ENCODE measurements around the gene AHI1. TPM values are rescaled to one million over a fixed set of nuclear protein-coding genes. Genes with fewer than 3 reads are reported as not detected.

The AHI1 gene
- total RNA-seq, 3 donors from 2014 or later: 25.3 to 35.5 (median 32.8) TPM

DNA sequence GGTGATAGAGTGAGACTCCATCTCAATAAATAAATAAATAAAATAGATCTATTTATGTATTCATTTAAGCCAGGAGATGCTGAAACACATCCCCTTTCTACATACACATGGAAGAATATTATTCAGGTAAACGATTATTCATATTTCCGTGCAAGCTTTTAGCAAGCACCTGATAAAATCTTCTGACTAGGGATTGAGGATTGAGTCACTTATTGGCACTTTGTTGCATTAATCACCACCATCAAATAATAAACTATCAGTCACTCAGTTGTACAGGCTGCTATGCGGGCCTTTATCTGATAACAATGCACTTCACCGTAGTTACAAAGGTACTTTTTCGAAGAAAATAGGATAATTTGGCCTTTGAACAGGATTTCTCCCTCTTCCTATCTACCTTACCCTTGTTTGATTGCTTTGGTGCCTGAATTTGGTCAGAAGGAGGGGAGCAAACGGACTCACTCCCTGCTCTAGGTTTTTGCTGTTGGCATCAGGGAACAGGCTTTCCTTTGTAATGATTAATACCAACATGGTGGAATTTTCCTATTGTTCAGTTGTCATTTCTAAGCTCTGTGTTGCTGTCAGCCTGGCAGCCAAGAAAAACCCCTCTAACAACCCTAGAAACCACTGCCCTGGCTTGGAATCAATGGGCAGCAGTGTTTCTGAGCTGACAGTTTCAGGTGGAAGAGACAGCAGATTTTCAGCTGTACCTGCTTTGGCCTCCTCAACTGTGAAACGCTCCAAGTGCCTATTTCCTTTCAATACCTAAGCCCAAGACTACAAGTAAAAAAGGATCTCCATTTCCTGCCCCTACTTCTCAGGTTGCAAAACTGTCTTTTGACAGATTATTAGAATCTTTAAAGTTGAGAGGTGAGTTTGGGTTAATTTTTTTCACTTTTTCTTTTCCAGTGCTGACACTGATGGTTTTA is 253.4 kb downstream of the AHI1 start:
- DNase-seq: no peak
- H3K36me3 Mint-ChIP-seq (ENCODE audit: insufficient read depth): no peaks in the 10 kb centered on the region
- no peaks in the 10 kb centered on the region for H3K4me1 Mint-ChIP-seq (ENCODE audit: low read depth)
- no peaks in the 10 kb centered on the region for H3K27me3 Mint-ChIP-seq (ENCODE audit: low read depth)
- H3K9me3 Mint-ChIP-seq: no peaks in the 10 kb centered on the region
- ATAC-seq: no peak
- no peak overlapping the region for H3K4me3 Mint-ChIP-seq

DNA sequence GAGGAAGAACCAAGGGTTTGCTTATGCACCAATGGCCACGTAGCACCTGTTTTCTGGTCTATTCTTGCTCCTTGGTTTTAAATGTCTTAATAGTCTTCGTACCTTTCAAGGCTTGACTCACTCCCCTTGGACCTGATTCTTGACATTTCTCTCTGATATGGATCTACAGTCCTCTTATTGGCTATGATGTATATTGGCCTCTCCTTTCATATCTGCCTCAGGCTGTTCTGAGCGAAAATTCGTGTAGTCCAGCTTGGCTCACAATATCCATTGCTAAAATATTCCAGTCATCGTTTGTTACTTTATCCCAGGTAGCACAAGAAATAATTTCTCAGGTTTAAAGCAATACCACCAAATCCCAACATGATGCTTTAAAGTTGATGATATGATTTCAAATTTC is 256.8 kb downstream of the AHI1 start:
- DNase-seq (no peak), ATAC-seq (no peak)
- no peaks in the 10 kb centered on the region for H3K36me3 Mint-ChIP-seq (ENCODE audit: insufficient read depth)
- peaks cover 1% of the 10 kb centered on the region for H3K27me3 Mint-ChIP-seq (ENCODE audit: low read depth)
- H3K4me1 Mint-ChIP-seq (ENCODE audit: low read depth): peaks cover 4% of the 10 kb centered on the region
- H3K9me3 Mint-ChIP-seq: no peaks in the 10 kb centered on the region
- H3K4me3 Mint-ChIP-seq: no peak overlapping the region

DNA sequence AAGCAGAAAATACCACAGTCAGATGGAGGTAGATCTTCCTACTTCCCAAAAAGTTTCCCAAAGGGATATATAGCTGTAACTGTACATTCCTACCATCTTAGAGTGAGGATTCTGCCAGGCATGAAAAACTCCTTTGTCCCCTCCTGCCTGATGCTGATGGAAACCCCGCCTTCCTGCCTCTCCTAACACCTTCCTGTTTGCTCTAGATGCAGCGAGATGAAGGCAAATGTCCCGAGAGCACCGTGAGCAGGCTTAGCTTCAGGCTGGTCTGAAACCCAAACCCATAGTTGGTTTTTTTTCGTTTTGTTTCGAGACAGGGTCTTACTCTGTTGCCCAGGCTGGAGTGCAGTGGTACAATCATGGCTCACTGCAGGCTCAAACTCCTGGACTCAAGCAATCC is 260.8 kb downstream of the AHI1 start:
- Mint-ChIP-seq H3K9me3 (no peaks in the 10 kb centered on the region), H3K27me3 (ENCODE audit: low read depth) (peaks cover 1% of the 10 kb centered on the region), H3K4me3 (no peak overlapping the region), H3K4me1 (ENCODE audit: low read depth) (peaks cover 4% of the 10 kb centered on the region), H3K36me3 (ENCODE audit: insufficient read depth) (no peaks in the 10 kb centered on the region)
- ATAC-seq (peak in 1 of 2 donors; percentile 32), DNase-seq (no peak)

DNA sequence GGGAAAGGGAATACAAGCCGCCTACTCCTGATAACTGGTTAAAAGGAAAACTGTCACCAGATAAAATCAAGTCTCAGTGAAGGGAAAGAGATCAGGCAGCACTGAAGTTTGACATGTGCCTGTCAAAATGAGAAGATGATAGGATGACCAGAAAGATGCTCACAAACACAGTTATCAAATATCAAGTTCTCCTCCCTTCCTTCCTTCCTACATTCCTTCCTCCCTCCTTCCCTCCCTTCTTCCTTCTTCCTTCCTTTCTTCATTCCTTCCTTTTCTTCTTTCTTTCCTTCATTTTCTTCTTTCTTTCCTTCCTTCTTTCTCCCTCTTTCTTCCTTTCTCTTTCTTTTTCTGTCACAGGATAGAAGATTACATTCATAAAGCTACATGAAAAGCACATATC is 261.2 kb downstream of the AHI1 start:
- H3K4me3 Mint-ChIP-seq: no peak overlapping the region

DNA sequence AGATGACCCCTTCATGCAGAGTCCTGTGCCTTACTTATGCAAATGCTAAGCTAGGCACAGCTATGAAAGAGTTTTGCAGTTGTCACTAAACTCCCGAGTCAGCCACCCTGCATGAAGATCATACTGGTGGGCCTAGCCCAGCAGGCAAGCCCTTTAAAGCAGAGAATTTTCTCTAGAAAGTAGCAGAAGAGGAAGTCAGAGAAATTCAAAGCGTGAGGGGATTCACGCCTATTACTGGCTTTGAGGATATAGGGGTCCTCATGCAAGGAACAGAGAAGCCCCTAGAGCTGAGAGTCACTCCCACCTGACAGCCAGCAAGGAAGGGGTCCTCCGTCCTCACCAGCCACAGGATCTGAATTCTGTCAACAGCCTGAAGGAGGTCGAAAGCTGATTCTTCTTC is 261.8 kb downstream of the AHI1 start:
- H3K36me3 Mint-ChIP-seq (ENCODE audit: insufficient read depth): no peaks in the 10 kb centered on the region
- H3K4me3 Mint-ChIP-seq: no peak overlapping the region
- ATAC-seq (no peak), DNase-seq (no peak)
- no peaks in the 10 kb centered on the region for H3K9me3 Mint-ChIP-seq
- H3K27me3 Mint-ChIP-seq (ENCODE audit: low read depth): peaks cover 1% of the 10 kb centered on the region
- H3K4me1 Mint-ChIP-seq (ENCODE audit: low read depth): peaks cover 6% of the 10 kb centered on the region

More for the DNA sequence above, 261.2 kb downstream of the AHI1 start:
- Mint-ChIP-seq H3K27me3 (ENCODE audit: low read depth) (peaks cover 1% of the 10 kb centered on the region), H3K9me3 (no peaks in the 10 kb centered on the region), H3K36me3 (ENCODE audit: insufficient read depth) (no peaks in the 10 kb centered on the region), H3K4me1 (ENCODE audit: low read depth) (peaks cover 5% of the 10 kb centered on the region)
- ATAC-seq (no peak), DNase-seq (no peak)

DNA sequence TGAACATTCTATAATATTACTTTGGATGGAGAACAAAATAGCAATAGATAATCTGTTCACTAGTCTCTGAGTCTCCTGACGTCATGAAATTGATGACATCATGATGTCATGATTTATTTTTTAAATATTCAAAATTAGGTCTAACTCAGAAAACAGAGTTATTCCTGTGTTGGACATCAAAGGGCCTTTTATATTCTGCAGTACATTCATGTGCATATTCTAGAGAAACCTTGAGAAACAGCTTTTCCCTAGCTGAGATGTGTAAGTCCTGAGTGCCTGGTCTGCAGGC is 263.1 kb downstream of the AHI1 start:
- Mint-ChIP-seq H3K27me3 (ENCODE audit: low read depth) (peaks cover 1% of the 10 kb centered on the region), H3K9me3 (no peaks in the 10 kb centered on the region), H3K36me3 (ENCODE audit: insufficient read depth) (no peaks in the 10 kb centered on the region), H3K4me3 (no peak overlapping the region), H3K4me1 (ENCODE audit: low read depth) (peaks cover 6% of the 10 kb centered on the region)
- DNase-seq (no peak), ATAC-seq (no peak)

DNA sequence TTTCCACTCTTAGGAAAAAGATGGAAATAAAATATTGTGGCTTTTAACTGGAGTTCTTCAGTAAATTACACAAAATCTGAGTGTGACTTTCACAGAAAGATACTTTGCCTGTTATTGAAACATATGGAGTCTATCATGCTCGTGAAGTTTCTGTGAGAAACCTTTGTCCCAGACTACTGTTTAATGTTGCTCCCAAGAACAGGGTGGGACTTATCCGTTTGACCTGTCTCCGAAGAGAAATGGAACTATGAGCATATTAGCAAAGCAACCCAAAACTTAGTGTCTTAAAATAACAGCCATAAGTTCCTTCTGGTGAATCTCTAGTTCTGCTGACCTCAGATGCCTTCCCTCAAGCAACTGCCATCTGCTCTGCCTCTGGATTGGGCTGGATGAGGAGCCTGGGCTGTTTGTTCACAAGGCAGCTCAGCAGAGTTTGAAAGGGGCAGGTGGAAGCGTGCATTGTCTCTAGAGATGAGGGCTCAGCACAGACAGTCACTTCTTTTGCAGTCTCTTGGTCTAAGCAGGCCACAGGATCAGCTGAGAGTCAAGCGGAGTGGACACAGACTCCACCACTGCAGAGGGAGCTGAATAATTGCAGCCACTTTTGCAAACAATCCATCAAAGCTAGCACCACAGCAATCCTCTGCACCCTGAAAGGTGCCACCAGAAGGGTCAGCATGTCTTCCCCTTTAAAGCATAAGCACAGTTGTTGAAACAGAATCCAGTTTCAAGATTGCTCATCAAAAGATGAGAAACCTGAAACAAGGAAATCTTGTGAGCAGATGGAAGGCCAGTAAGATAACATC is 263.7 kb downstream of the AHI1 start:
- Mint-ChIP-seq H3K36me3 (ENCODE audit: insufficient read depth) (no peaks in the 10 kb centered on the region), H3K27me3 (ENCODE audit: low read depth) (peaks cover 1% of the 10 kb centered on the region), H3K4me1 (ENCODE audit: low read depth) (peaks cover 6% of the 10 kb centered on the region), H3K4me3 (no peak overlapping the region), H3K9me3 (no peaks in the 10 kb centered on the region)
- no peak for ATAC-seq
- no peak for DNase-seq
